Measurements from ENCODE around the gene INPP4A.

GRCh38 chr2:98484652-98485452, 40.2 kb downstream of the INPP4A start:
- TF ChIP-seq POLR2A (IDR thresholded peaks at IDR 0.05) (no peak), CTCF (IDR thresholded peaks at IDR 0.05) (no peak)

Data from upper lobe of left lung (tissue), 4 donors.